Activated CD8-positive, alpha-beta memory T cell treated with anti-CD3 and anti-CD28 coated beads for 48 hours (primary cell): ENCODE results near the gene SLC19A1.
"Not testable (repeated sequence)": the region's sequence is repeated elsewhere in the genome, so short reads cannot be mapped to it uniquely, and the experiment has no call there.

Source experiments
- DNase-seq, 3 experiments: peaks; one replicate each; pipeline ENCODE4 v3.0.0-alpha.2; 2020; ENCODE audit warnings: low read depth in 2 of 3, low spot score in 2 of 3

Gene SLC19A1

GRCh38 chr21:45576838-45577737 lies 34.8 kb upstream of the SLC19A1 start:
- DNase-seq, result no peak

GRCh38 chr21:45575993-45576837 lies 34.0 kb upstream of the SLC19A1 start:
- DNase-seq, result no peak

GRCh38 chr21:45575304-45575992 lies 33.2 kb upstream of the SLC19A1 start:
- DNase-seq, result no peak

- DNase-seq, result no peak
These were observed 32.5 kb upstream of the SLC19A1 start for GRCh38 chr21:45574691-45575090.

GRCh38 chr21:45574081-45574501 lies 31.9 kb upstream of the SLC19A1 start:
- DNase-seq, result no peak

GRCh38 chr21:45573452-45574035 lies 31.3 kb upstream of the SLC19A1 start:
- no peak for DNase-seq

GRCh38 chr21:45572783-45573451 lies 30.7 kb upstream of the SLC19A1 start:
- no peak for DNase-seq

- DNase-seq, result no peak
These were observed 30.0 kb upstream of the SLC19A1 start for GRCh38 chr21:45572231-45572630.

GRCh38 chr21:45571641-45572040 lies 29.4 kb upstream of the SLC19A1 start:
- no peak for DNase-seq

- no peak for DNase-seq
These were observed 28.8 kb upstream of the SLC19A1 start for GRCh38 chr21:45570826-45571601.

- DNase-seq, result no peak
These were observed 27.8 kb upstream of the SLC19A1 start for GRCh38 chr21:45570071-45570470.

GRCh38 chr21:45568383-45568782 lies 26.1 kb upstream of the SLC19A1 start:
- no peak for DNase-seq

GRCh38 chr21:45564137-45564536 lies 21.9 kb upstream of the SLC19A1 start:
- not testable (repeated sequence) for DNase-seq

GRCh38 chr21:45562965-45563364 lies 20.7 kb upstream of the SLC19A1 start:
- no peak for DNase-seq

GRCh38 chr21:45562402-45562801 lies 20.2 kb upstream of the SLC19A1 start:
- no peak for DNase-seq

GRCh38 chr21:45561241-45561640 lies 19.0 kb upstream of the SLC19A1 start:
- not testable (repeated sequence) for DNase-seq

GRCh38 chr21:45560106-45561021 lies 18.1 kb upstream of the SLC19A1 start:
- DNase-seq, result no peak

- no peak for DNase-seq
These were observed 17.2 kb upstream of the SLC19A1 start for GRCh38 chr21:45559216-45560105.
